Mucosa of stomach (tissue), 1 donor: ENCODE results near the gene MRPS33.

Experiments
- H3K27me3 ChIP-seq: one replicate; pipeline ENCODE4 v1.7.0; 2013; ENCODE audit warnings: mild to moderate bottlenecking, low read length; ENCODE audit not compliant: control insufficient read depth, insufficient read depth
- H3K36me3 ChIP-seq: one replicate; pipeline ENCODE4 v1.7.0; 2013; ENCODE audit warnings: low read length; ENCODE audit not compliant: control insufficient read depth, insufficient read depth
- H3K4me1 ChIP-seq: one replicate; pipeline ENCODE4 v1.7.0; 2013; ENCODE audit warnings: mild to moderate bottlenecking, low read length; ENCODE audit not compliant: control insufficient read depth, insufficient read depth
- H3K4me3 ChIP-seq: one replicate; pipeline ENCODE4 v1.7.0; 2013; ENCODE audit warnings: low read length
- H3K9ac ChIP-seq: one replicate; pipeline ENCODE4 v1.7.0; 2013; ENCODE audit warnings: mild to moderate bottlenecking, low read length, moderate library complexity
- H3K9me3 ChIP-seq: one replicate; pipeline ENCODE4 v1.7.0; 2013; ENCODE audit warnings: mild to moderate bottlenecking, low read length, moderate library complexity; ENCODE audit not compliant: control insufficient read depth
- donor health status: Pancreatic carcinoma.

MRPS33 gene

DNA sequence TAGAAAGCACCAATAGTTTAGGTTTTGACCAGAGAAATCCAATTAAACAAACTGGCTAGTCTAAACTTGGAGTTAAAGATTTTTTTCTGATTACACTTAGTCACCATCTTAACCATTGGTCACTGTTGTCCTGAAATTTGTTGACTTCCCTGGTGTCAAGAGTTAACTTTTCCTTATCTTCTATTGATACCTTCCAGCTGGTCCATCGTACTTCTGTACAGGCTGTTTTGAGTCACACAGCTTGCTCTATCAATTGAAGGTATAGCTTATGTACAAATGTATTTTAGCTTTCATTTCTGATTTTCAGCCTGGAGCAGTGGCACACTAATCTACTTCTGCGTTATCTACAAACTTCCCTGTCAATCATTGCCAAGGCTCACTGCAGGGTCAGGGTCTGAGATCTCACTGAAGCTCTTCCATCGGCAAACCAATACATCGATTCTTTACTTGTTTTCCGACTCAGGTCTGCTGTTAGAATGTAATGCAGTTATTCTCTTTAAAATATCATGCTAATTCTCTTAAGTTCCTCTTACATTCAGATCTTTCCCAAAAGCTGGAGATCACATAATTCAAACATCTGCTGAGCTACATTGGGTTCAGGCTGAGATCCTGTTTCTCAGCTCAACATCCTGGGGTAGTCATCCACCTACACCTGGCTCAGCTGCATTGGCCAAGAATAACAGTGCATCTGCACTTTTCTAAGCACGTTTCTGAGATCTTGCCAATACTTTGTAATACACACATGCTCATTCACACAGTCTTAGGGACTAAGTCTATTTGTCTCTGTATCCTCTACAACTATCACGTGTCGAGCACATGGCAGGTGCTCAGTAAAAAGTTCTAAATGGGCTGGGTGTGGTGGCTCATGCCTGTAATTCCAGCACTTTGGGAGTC, 11.3 kb downstream of the MRPS33 start:
- peaks cover 4% of the 10 kb centered on the region for H3K27me3 ChIP-seq
- H3K9ac ChIP-seq = no peak overlapping the region
- H3K9me3 ChIP-seq = no peaks in the 10 kb centered on the region
- no peaks in the 10 kb centered on the region for H3K4me1 ChIP-seq
- no peaks in the 10 kb centered on the region for H3K36me3 ChIP-seq
- no peak overlapping the region for H3K4me3 ChIP-seq

DNA sequence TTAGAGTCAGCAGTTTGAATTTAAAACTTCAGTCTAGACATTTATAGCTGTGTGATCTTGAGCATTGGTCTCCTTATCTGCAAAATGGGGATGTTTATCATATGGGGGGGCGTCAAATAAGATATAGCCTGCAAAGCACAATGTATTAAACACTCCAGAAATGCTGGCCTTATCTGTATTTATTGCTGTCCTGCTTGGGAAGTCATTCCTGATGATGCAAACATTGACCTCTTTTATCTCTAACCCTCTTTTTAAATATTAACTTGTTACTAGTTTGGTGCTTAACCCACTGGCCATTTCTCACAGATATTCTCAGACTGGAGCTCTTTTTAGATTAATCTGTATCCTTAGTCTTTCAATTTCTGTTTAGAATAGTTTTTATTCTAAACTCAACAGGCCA, 13.2 kb downstream of the MRPS33 start:
- no peaks in the 10 kb centered on the region for H3K9me3 ChIP-seq

DNA sequence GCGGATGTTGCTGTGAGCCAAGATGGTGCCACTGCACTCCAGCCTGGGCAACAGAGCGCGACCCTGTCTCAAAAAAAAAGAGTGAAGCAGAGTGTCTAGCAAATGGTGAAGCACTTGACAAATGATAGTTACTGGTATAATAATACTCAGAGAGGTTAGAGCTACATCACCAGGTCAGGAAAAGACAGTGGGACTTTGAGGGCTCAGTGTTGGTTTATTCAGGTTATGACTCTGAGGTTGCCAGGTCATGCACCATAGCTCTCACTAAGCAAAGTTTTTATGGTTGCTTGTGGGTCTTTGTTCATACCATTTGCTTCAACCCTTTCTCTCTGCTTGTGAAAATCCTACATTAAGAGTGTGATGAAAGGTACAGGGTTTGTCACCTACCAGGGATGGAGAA, 13.6 kb downstream of the MRPS33 start:
- H3K36me3 ChIP-seq = no peaks in the 10 kb centered on the region
- H3K4me1 ChIP-seq = no peaks in the 10 kb centered on the region
- no peak overlapping the region for H3K9ac ChIP-seq

More for the DNA sequence above, 13.2 kb downstream of the MRPS33 start:
- no peaks in the 10 kb centered on the region for H3K36me3 ChIP-seq
- H3K27me3 ChIP-seq = peaks cover 4% of the 10 kb centered on the region
- H3K9ac ChIP-seq = no peak overlapping the region
- H3K4me3 ChIP-seq = no peak overlapping the region
- H3K4me1 ChIP-seq = no peaks in the 10 kb centered on the region

DNA sequence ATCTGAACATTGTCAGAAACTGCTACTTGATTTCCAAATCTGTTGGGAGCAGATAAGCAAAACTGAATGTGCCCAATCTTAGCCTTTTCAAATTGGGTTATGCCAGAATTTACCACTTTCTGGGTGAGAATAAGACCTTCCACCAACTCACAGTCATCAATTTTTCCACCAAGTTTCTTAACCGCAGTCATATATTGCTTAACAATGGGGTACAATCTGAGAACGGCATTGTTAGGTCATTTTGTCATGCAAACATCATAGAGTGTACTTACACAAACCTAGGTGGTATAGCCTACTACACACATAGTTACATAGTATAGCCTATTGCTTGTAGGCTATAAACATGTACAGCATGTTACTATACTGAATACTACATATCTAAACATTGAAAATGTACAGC, 16.0 kb downstream of the MRPS33 start:
- Histone ChIP-seq H3K27me3 (peaks cover 4% of the 10 kb centered on the region), H3K4me3 (no peak overlapping the region), H3K4me1 (no peaks in the 10 kb centered on the region), H3K36me3 (no peaks in the 10 kb centered on the region), H3K9me3 (no peaks in the 10 kb centered on the region), H3K9ac (no peak overlapping the region)

More for the DNA sequence above, 13.6 kb downstream of the MRPS33 start:
- Histone ChIP-seq H3K9me3 (no peaks in the 10 kb centered on the region), H3K27me3 (peaks cover 4% of the 10 kb centered on the region), H3K4me3 (no peak overlapping the region)

DNA sequence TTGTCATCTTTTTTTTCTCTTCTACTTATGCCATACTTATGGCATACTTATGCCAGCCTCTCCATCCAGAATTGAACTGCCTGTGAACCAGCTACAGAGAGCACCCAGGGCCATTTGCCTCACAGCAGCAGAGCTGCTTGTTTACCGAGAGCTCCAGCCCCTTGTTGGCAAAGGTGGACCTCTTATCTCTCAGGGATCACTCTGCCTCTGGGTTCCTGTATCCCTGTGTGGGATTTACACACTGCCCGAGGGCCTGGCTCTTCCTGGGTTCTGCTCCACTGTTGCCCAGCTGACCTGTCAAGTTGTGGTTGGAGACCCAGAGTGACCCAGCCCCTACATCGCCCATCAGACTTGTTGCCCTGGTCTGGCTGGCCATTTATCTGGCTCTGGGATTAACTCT, 22.3 kb downstream of the MRPS33 start:
- no peaks in the 10 kb centered on the region for H3K27me3 ChIP-seq
- H3K4me1 ChIP-seq = no peaks in the 10 kb centered on the region
- no peaks in the 10 kb centered on the region for H3K9me3 ChIP-seq
- no peak overlapping the region for H3K4me3 ChIP-seq
- H3K36me3 ChIP-seq = no peaks in the 10 kb centered on the region
- no peak overlapping the region for H3K9ac ChIP-seq

DNA sequence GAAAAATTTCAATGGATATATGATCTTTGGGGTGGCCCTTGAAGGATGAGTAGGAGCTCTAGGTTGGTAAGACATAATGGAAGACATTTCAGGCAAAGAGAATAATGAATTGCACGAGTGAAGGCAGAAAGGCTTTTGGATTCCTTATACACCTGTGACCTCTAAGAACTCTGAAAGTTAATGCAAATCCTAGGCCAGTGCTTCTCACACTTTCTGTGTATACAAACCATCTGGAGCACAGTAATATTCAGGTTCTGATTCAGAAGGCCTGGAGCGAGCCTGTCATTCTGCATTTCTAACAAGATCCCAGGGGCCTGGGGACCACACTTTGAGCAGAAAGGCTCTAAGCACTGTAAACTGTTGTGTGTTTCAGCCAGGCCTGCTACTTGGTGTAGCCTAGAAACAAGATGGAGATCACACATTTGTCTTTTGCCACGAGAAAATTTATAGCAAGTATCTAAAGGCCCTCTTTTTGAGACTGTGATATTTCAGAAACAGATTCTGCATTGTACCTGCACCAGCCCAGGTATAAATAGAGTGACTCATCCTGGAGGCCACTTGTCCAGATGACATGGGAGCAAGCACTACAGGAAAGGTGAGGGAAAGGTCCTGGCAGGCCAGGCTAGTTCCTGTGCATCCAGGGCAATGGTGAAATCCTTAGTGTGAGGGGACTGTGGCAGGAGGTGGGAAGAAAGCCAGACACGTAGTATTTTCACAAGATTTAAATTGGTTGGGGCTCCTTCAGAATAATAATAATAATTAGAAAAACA, 24.4 kb downstream of the MRPS33 start:
- Histone ChIP-seq H3K4me1 (no peaks in the 10 kb centered on the region), H3K27me3 (no peaks in the 10 kb centered on the region), H3K9me3 (no peaks in the 10 kb centered on the region), H3K9ac (no peak overlapping the region), H3K36me3 (no peaks in the 10 kb centered on the region), H3K4me3 (no peak overlapping the region)

DNA sequence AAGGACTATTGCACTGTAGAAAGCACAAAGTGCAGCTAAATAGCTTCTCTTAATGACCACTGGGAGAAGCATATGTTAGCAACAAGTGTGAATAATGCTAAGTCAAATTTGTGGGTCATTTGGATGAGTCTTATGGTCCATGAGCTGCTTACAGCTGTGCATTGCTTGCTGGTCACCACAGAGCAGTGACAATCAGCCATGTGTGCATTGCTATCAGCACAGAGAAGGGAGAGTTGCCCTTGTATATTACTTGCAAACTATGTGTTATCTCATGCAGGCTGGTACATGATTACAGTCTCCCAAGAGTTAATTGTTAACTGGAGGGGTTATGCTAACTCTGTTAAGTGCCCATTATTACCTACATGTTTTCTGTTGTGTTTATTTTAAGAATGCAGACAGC, 25.7 kb downstream of the MRPS33 start:
- Histone ChIP-seq H3K4me3 (no peak overlapping the region), H3K9ac (no peak overlapping the region), H3K27me3 (no peaks in the 10 kb centered on the region), H3K4me1 (no peaks in the 10 kb centered on the region), H3K9me3 (peaks cover 4% of the 10 kb centered on the region), H3K36me3 (no peaks in the 10 kb centered on the region)

DNA sequence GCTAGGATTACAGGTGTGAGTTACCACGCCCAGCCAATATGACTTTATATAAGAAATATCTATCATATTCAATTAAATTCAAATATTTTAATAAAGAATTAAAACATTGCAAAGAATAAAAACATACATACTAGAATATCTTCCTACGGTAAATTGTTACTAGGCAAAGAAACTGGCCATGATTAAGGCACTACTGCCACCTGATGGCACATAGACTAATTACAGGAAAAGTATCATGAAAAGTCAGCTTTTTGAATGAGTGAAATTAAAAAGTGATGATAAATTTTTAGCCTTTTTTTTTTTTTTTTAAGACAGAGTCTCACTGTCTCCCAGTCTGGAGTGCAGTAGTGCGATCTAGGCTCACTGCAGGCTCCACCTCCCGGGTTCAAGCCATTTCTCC, 30.9 kb downstream of the MRPS33 start:
- H3K36me3 ChIP-seq = no peaks in the 10 kb centered on the region
- H3K9ac ChIP-seq = no peak overlapping the region
- no peak overlapping the region for H3K4me3 ChIP-seq
- H3K9me3 ChIP-seq = peaks cover 6% of the 10 kb centered on the region
- H3K4me1 ChIP-seq = no peaks in the 10 kb centered on the region
- no peaks in the 10 kb centered on the region for H3K27me3 ChIP-seq

DNA sequence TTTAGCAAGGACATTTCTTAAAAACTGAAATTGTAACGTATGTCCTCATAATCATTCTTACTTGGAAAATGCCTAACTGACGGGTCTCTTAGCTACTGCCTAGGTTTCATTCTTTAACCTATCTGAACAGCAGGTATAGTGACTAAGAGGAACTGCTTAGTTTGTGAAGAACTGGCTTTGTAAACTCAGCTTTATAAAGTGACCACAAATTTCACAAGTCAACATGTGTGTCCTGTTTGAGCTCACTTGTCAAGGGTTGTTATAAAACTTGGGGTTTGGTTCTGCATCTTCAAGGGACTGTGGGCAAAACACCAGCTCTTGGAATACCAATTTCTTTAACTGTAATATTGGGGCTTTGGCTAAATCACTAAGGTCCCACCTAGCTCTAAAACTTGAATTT, 32.2 kb downstream of the MRPS33 start:
- no peak overlapping the region for H3K4me3 ChIP-seq
- H3K27me3 ChIP-seq = no peaks in the 10 kb centered on the region
- H3K9ac ChIP-seq = no peak overlapping the region
- no peaks in the 10 kb centered on the region for H3K4me1 ChIP-seq
- H3K9me3 ChIP-seq = peaks cover 6% of the 10 kb centered on the region
- no peaks in the 10 kb centered on the region for H3K36me3 ChIP-seq

DNA sequence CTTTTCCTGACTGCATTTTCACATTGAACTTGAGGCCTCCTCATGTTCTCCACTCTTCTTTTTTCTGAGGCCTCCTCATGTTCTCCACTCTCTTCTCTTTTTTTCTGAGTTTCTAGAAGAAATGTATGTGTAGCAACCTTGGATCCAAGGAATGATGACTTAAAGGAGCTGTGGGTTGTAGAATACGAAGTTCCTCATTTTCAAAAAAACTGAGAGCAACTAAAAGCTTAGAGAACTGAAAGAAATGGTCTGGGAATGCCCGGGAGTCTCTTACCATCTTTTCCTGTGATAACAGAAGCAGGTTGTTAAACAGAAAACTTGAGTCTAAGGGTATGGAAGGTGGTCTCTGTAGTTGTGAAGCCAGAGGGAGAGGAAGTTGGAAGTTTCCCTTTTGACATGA, 32.8 kb downstream of the MRPS33 start:
- no peaks in the 10 kb centered on the region for H3K36me3 ChIP-seq

DNA sequence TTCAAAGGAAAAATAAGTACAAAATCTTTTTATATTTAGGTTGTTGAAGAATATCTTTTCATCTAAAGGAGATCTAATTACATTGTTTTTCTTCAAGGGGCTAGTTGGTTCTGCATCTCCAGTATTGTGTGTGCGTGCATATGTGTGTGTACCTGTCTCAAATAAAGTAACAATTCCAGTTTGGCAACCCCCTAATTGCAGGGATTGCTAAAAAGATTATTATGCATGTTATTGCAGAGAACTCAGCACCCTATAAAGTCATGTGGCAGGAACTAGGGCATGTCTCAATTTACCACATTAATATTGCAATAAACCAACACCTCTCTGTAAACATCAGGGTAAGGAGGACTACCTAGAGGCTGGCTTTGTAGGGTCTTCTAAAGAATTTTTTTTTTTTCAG, 37.0 kb downstream of the MRPS33 start:
- no peak overlapping the region for H3K9ac ChIP-seq
- H3K27me3 ChIP-seq = no peaks in the 10 kb centered on the region
- no peaks in the 10 kb centered on the region for H3K9me3 ChIP-seq
- no peaks in the 10 kb centered on the region for H3K36me3 ChIP-seq
- peaks cover 11% of the 10 kb centered on the region for H3K4me1 ChIP-seq
- H3K4me3 ChIP-seq = no peak overlapping the region

More for the DNA sequence above, 32.8 kb downstream of the MRPS33 start:
- H3K9me3 ChIP-seq = peaks cover 6% of the 10 kb centered on the region
- no peak overlapping the region for H3K4me3 ChIP-seq
- H3K9ac ChIP-seq = no peak overlapping the region
- H3K27me3 ChIP-seq = no peaks in the 10 kb centered on the region
- H3K4me1 ChIP-seq = peaks cover under 1% of the 10 kb centered on the region
